ENCODE data around the gene PAX8.
A peak's percentile ranks its signal among the peaks of the same experiment; 100 is the strongest.

Gene PAX8

DNA sequence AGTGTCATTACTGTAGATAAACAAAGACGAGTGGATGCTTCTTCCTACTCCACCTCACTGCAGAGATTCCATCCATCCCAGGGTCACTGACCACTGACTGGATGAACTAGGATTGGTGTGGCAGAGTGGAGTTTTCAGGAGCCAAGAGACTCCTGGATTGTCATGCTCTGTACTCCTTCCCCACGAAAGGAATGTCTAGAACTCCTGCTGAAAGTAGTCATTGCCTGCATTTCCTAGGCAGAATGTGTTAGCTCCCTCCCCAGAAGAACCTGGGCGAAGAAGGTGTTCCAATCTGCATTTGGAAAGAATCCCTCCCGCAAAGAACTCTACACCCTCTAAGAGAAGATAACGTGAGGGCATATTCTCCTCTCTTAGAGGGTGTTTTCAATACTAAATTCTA lies 6.2 kb downstream of the PAX8 start:
- FAIRE-seq: no peak
- DNase-seq (ENCODE audit: insufficient read length): no peak
- TF ChIP-seq POLR2AphosphoS5 (IDR thresholded peaks at IDR 0.05; ENCODE audit: low read depth, low read length) (no peak), POLR2A (IDR thresholded peaks at IDR 0.05; ENCODE audit: low read depth, low read length) (no peak), TAF1 (IDR thresholded peaks at IDR 0.05; ENCODE audit: borderline replicate concordance, low read depth, low read length) (no peak)

- no peak for FAIRE-seq
- TF ChIP-seq POLR2A (IDR thresholded peaks at IDR 0.05; ENCODE audit: low read depth, low read length): no peak
- TF ChIP-seq POLR2AphosphoS5 (IDR thresholded peaks at IDR 0.05; ENCODE audit: low read depth, low read length): no peak
- no peak for TF ChIP-seq TAF1 (IDR thresholded peaks at IDR 0.05; ENCODE audit: borderline replicate concordance, low read depth, low read length)
- DNase-seq (ENCODE audit: insufficient read length): no peak
These were observed 9.9 kb downstream of the PAX8 start for GRCh38 chr2:113268621-113269360.

GRCh38 chr2:113266431-113266830 lies 12.3 kb downstream of the PAX8 start:
- FAIRE-seq: peak; percentile 5
- DNase-seq (ENCODE audit: insufficient read length): no peak

GRCh38 chr2:113264713-113265403 lies 13.9 kb downstream of the PAX8 start:
- TF ChIP-seq TAF1 (IDR thresholded peaks at IDR 0.05; ENCODE audit: borderline replicate concordance, low read depth, low read length) (no peak), POLR2AphosphoS5 (IDR thresholded peaks at IDR 0.05; ENCODE audit: low read depth, low read length) (no peak)
- FAIRE-seq (no peak), DNase-seq (ENCODE audit: insufficient read length) (no peak)

More at GRCh38 chr2:113266431-113266830, 12.3 kb downstream of the PAX8 start:
- TF ChIP-seq POLR2A (IDR thresholded peaks at IDR 0.05; ENCODE audit: low read depth, low read length) (no peak), POLR2AphosphoS5 (IDR thresholded peaks at IDR 0.05; ENCODE audit: low read depth, low read length) (no peak), TAF1 (IDR thresholded peaks at IDR 0.05; ENCODE audit: borderline replicate concordance, low read depth, low read length) (no peak)

- no peak for DNase-seq (ENCODE audit: insufficient read length)
- no peak for FAIRE-seq
- no peak for TF ChIP-seq POLR2AphosphoS5 (IDR thresholded peaks at IDR 0.05; ENCODE audit: low read depth, low read length)
These were observed 15.2 kb downstream of the PAX8 start for GRCh38 chr2:113263546-113263945.

DNA sequence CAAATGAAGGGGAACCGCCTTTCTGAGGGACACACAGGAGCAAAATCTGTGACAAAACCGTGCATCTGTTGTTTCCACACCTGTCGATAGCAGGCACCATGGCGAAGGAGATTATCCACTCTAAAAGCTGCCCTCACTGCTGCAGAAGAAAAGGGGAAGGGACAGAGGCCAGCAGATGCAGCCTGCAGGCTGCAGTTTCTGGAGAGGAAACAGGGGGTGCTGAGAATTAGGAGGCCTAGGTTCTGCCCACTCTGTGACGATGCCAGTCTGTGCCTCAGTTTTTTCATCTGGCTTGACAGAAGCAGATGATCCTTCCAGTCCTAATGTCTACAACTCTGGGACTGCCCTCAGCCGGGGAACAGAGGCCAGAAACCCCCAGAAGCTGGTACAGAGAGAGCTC lies 17.7 kb downstream of the PAX8 start:
- no peak for FAIRE-seq
- no peak for DNase-seq (ENCODE audit: insufficient read length)
- TF ChIP-seq TAF1 (IDR thresholded peaks at IDR 0.05; ENCODE audit: borderline replicate concordance, low read depth, low read length) (no peak), POLR2AphosphoS5 (IDR thresholded peaks at IDR 0.05; ENCODE audit: low read depth, low read length) (no peak), POLR2A (IDR thresholded peaks at IDR 0.05; ENCODE audit: low read depth, low read length) (no peak)

- TF ChIP-seq POLR2A (IDR thresholded peaks at IDR 0.05; ENCODE audit: low read depth, low read length) (no peak), POLR2AphosphoS5 (IDR thresholded peaks at IDR 0.05; ENCODE audit: low read depth, low read length) (no peak), TAF1 (IDR thresholded peaks at IDR 0.05; ENCODE audit: borderline replicate concordance, low read depth, low read length) (no peak)
- no peak for FAIRE-seq
- DNase-seq (ENCODE audit: insufficient read length): no peak
These were observed 20.1 kb downstream of the PAX8 start for GRCh38 chr2:113258471-113259147.

DNA sequence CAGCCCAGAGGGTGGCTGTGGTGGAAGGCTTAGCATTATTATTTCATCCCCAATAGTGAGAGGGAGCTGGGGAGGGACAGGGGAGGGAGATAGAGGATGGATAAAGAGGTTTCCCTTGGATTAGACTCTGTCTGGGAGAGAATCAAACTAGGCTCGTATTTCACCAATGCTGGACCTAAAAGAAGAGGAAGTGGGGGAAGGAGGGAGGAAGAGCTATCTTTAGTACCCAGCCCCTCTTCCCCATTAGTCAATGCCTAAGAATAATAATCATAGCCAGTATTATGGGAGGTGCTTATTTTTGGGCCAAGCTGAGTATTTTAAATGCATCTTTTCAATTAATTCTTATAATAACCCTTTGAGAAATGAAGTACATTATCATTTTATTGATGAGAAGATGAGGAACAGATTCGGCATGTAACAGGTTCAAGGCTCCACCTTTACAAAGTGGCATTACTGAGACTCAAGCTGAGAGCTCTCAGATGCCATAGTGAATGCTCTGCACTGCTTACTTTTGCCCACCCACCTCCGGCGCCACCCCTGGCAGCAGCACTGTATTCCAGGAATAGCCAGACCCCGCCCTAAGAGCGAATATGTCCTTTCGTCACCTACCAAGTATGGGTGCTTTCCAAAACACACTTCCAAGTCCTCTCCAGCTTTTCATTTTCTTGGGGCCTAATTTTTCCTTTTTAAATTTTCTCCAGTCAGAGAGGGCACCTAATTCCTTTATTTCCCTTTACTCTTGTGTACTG lies 21.0 kb downstream of the PAX8 start:
- FAIRE-seq (no peak), DNase-seq (ENCODE audit: insufficient read length) (no peak)
- TF ChIP-seq TAF1 (IDR thresholded peaks at IDR 0.05; ENCODE audit: borderline replicate concordance, low read depth, low read length) (no peak), POLR2AphosphoS5 (IDR thresholded peaks at IDR 0.05; ENCODE audit: low read depth, low read length) (no peak), POLR2A (IDR thresholded peaks at IDR 0.05; ENCODE audit: low read depth, low read length) (no peak)

DNA sequence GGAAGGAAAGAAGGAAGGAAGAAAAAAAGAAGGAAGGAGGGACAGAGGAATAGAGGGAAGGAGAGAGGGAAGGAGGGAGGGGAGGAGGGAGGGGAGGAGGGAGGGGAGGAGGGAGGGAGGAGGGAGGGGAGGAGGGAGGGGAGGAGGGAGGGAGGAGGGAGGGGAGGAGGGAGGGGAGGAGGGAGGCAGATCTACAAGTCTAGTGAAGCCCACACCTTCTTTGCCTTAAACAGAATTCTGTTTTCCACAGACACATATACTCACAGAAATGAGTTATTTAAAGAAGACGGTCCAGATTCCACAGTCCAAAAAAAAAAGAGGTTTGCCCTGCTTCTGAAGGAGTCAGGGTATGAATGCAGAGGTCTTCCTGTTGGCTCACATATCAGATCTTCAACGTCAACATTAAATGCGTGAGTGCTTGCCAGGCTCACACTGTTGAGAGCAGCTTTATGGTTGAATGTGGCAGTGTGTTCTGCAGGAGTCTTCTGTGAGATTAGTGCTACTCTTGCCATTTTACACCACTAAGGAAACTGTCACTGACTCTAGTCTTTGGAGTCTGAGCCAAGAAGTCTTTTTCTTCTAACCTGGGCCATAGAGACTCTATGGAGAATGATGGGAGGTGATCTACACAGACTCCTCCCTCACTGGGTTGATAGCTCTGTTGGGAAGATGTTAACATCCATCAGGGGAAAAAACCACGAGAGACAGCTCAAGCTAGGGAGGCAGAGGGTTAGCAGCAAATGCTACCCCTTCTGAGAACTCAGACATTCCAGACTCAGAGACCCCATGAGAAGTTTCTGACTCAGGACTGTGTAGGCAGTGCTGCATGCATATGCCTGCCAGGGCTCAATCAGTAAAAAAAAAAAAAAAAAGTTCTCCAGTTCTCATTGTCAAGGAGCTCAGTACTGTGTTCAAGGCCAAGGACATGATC lies 23.3 kb downstream of the PAX8 start:
- FAIRE-seq (no peak), DNase-seq (ENCODE audit: insufficient read length) (no peak)
- TF ChIP-seq POLR2A (IDR thresholded peaks at IDR 0.05; ENCODE audit: low read depth, low read length) (no peak), TAF1 (IDR thresholded peaks at IDR 0.05; ENCODE audit: borderline replicate concordance, low read depth, low read length) (no peak), POLR2AphosphoS5 (IDR thresholded peaks at IDR 0.05; ENCODE audit: low read depth, low read length) (no peak)

GRCh38 chr2:113253453-113253852 lies 25.3 kb downstream of the PAX8 start:
- no peak for TF ChIP-seq POLR2A (IDR thresholded peaks at IDR 0.05; ENCODE audit: low read depth, low read length)
- TF ChIP-seq POLR2AphosphoS5 (IDR thresholded peaks at IDR 0.05; ENCODE audit: low read depth, low read length): no peak
- TF ChIP-seq TAF1 (IDR thresholded peaks at IDR 0.05; ENCODE audit: borderline replicate concordance, low read depth, low read length): no peak
- no peak for FAIRE-seq

More at GRCh38 chr2:113253453-113253852, 25.3 kb downstream of the PAX8 start:
- DNase-seq (ENCODE audit: insufficient read length): no peak

Data from GM12892 (cell line).